OCI-LY1 (cell line): ENCODE measurements around the gene GTSE1.
A peak's percentile ranks its signal among the peaks of the same experiment; 100 is the strongest.

Source experiments
- H2AFZ ChIP-seq: fragments of 200-600 bp; sonication (generic), shearing (Covaris generic); 2 replicates; pipeline ENCODE4 v1.6.0; 2014; ENCODE audit warnings: antibody characterized with exemption, mild to moderate bottlenecking, low read length
- H3F3A ChIP-seq: fragments of 200-600 bp; sonication (generic), shearing (Covaris generic); 2 replicates; pipeline ENCODE4 v1.6.0; 2014; ENCODE audit warnings: mild to moderate bottlenecking, antibody characterized with exemption, low read length, moderate library complexity; ENCODE audit not compliant: insufficient read depth
- H3K27ac ChIP-seq: fragments of 200-600 bp; sonication (generic); 2 replicates; pipeline ENCODE4 v1.5.1; 2014; ENCODE audit warnings: low read length, mixed run types, mild to moderate bottlenecking, low read depth; ENCODE audit not compliant: poor library complexity, severe bottlenecking
- H3K27me3 ChIP-seq: fragments of 200-600 bp; sonication (generic); 2 replicates; pipeline ENCODE4 v1.6.0; 2014; ENCODE audit warnings: antibody characterized with exemption, mild to moderate bottlenecking, low read length, moderate library complexity; ENCODE audit not compliant: insufficient read depth
- H3K36me3 ChIP-seq: fragments of 200-600 bp; sonication (generic); 2 replicates; pipeline ENCODE4 v1.6.1; 2014; ENCODE audit warnings: mild to moderate bottlenecking, antibody characterized with exemption, low read length, moderate library complexity, mixed read lengths; ENCODE audit not compliant: insufficient read depth
- H3K4me1 ChIP-seq: fragments of 200-600 bp; sonication (generic); 2 replicates; pipeline ENCODE4 v1.5.1; 2014; ENCODE audit warnings: mild to moderate bottlenecking, low read length, moderate library complexity; ENCODE audit not compliant: insufficient read depth, severe bottlenecking
- H3K4me2 ChIP-seq: fragments of 200-600 bp; sonication (generic), shearing (Covaris generic); 2 replicates; pipeline ENCODE4 v1.6.1; 2014; ENCODE audit warnings: low read length
- H3K4me3 ChIP-seq: fragments of 200-600 bp; sonication (generic); 2 replicates; pipeline ENCODE4 v1.5.1; 2014; ENCODE audit warnings: low read length, low read depth, mild to moderate bottlenecking, mixed read lengths; ENCODE audit not compliant: poor library complexity, severe bottlenecking
- H3K79me2 ChIP-seq: fragments of 200-600 bp; shearing (Covaris generic); 2 replicates; pipeline ENCODE4 v1.6.1; 2016; ENCODE audit warnings: mixed run types, low read length, mixed read lengths; ENCODE audit not compliant: insufficient read depth
- H3K9ac ChIP-seq: fragments of 200-600 bp; sonication (generic), shearing (Covaris generic); 2 replicates; pipeline ENCODE4 v1.6.1; 2014; ENCODE audit warnings: mild to moderate bottlenecking, low read length, mixed read lengths
- H3K9me2 ChIP-seq: fragments of 200-600 bp; sonication (generic), shearing (Covaris generic); 2 replicates; pipeline ENCODE4 v1.6.1; 2014; ENCODE audit warnings: low read depth, mild to moderate bottlenecking, low read length, mixed read lengths
- H3K9me3 ChIP-seq: fragments of 200-600 bp; shearing (Covaris generic); 2 replicates; pipeline ENCODE4 v1.6.1; 2014; ENCODE audit warnings: low read length, mixed read lengths
- H4K20me1 ChIP-seq: fragments of 200-600 bp; sonication (generic), shearing (Covaris generic); 2 replicates; pipeline ENCODE4 v1.6.0; 2016; ENCODE audit warnings: mild to moderate bottlenecking, low read length; ENCODE audit not compliant: insufficient read depth
- EZH2 ChIP-seq: fragments of 200-600 bp; sonication (generic), shearing (Covaris generic); IDR thresholded peaks from 2 replicates; pipeline ENCODE4 v1.8.0; 2017; ENCODE audit warnings: borderline replicate concordance, mixed run types, mild to moderate bottlenecking, antibody characterized with exemption, low read length, moderate library complexity, mixed read lengths
- TF ChIP-seq, protein P1 (sequence below): fragments of 200-600 bp; sonication (generic), shearing (Covaris generic); IDR thresholded peaks from 2 replicates; pipeline ENCODE4 v1.5.1; 2017; ENCODE audit warnings: mild to moderate bottlenecking, antibody characterized with exemption, low read length, moderate library complexity, mixed read lengths

The GTSE1 gene

DNA sequence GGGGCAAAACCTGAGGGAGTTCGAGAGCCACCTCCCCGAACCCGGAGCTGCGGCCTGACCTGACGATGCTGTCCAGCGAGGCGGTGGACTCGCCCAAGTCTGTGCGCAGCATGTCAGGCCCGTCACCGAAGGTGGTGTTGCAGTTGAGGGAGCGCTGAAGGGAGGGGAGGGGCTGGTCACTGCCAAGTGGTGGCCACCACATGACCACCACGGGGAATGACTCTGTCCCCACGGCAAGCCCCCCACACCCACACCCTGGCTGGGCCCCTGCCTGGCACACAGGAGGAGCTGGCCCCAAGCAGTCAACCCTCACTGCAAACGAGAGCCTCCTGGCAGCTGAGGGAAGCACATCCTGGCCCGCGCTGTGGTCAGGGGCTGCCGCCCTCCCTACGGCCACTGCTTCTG, 69.7 kb downstream of the GTSE1 start:
- no peaks in the 10 kb centered on the region for H3K79me2 ChIP-seq
- H3K9ac ChIP-seq = no peak overlapping the region
- H3K27ac ChIP-seq = peak overlapping the region; percentile 41
- no peaks in the 10 kb centered on the region for H3K27me3 ChIP-seq
- TF ChIP-seq EZH2 = no peak
- TF ChIP-seq, protein P1, sequence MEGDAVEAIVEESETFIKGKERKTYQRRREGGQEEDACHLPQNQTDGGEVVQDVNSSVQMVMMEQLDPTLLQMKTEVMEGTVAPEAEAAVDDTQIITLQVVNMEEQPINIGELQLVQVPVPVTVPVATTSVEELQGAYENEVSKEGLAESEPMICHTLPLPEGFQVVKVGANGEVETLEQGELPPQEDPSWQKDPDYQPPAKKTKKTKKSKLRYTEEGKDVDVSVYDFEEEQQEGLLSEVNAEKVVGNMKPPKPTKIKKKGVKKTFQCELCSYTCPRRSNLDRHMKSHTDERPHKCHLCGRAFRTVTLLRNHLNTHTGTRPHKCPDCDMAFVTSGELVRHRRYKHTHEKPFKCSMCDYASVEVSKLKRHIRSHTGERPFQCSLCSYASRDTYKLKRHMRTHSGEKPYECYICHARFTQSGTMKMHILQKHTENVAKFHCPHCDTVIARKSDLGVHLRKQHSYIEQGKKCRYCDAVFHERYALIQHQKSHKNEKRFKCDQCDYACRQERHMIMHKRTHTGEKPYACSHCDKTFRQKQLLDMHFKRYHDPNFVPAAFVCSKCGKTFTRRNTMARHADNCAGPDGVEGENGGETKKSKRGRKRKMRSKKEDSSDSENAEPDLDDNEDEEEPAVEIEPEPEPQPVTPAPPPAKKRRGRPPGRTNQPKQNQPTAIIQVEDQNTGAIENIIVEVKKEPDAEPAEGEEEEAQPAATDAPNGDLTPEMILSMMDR = no peak
- no peaks in the 10 kb centered on the region for H3K9me2 ChIP-seq
- H3K4me1 ChIP-seq = peaks cover 30% of the 10 kb centered on the region
- no peaks in the 10 kb centered on the region; the same call in 1 of the 2 replicates for H3K36me3 ChIP-seq
- no peak overlapping the region for H3K4me3 ChIP-seq
- H3F3A ChIP-seq = no peaks in the 10 kb centered on the region
- no peak overlapping the region for H2AFZ ChIP-seq
- H3K4me2 ChIP-seq = no peak overlapping the region
- H4K20me1 ChIP-seq = no peaks in the 10 kb centered on the region
- no peaks in the 10 kb centered on the region for H3K9me3 ChIP-seq

DNA sequence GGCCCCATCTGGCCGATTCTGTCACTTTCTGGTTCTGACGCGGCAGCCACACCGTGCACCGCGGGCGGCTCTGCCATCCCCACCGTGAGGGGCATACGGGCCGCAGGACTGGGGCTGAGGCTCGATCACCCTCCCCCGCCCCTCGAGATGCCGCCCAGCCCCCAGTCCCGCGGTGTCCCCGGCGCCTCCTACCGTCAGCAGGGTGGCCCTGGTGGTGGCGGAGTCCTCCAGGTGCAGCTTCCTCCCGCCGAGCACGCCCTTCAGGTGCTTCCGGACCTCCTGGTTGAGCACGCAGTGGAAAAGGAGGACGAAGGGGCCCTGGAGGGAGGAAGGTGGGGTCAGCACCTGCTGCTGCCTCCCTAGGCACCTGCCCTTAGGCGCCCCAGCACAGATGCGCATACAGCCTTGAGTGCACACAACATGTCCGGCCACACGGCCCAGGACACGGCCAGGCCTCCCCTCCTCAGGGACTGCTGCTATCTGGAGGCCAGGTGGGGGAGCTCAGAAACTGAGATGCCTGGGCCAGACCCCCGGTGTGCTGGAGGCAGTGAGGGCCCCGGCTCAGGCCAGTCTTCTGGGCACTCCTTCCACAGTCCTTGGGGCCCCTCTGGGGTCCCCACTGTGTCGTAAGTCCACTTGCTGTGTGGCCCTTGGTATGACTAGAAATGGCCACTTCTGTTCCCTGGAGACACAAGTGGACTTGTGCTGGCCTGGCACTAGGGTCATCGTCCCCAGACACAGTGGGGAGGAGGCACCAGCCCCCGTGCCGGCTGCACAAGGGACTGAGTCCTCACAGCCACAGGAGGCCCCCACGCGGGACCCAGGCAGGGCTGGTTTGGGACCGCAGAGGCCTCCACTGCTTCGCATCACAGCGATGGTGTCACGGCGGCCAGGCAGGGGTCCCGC, 70.4 kb downstream of the GTSE1 start:
- Histone ChIP-seq H3K9ac (no peak overlapping the region; the same call in 1 of the 2 replicates), H3K9me2 (no peaks in the 10 kb centered on the region), H3K27ac (peak overlapping the region; percentile 53), H3K9me3 (no peaks in the 10 kb centered on the region), H4K20me1 (no peaks in the 10 kb centered on the region), H3F3A (no peaks in the 10 kb centered on the region), H3K4me2 (peak overlapping the region; percentile 46; the same call in 1 of the 2 replicates), H3K4me1 (peaks cover 26% of the 10 kb centered on the region), H3K27me3 (no peaks in the 10 kb centered on the region), H3K4me3 (peak overlapping the region; percentile 21), H3K79me2 (no peaks in the 10 kb centered on the region), H2AFZ (no peak overlapping the region), H3K36me3 (no peaks in the 10 kb centered on the region; the same call in 1 of the 2 replicates)
- no peak for TF ChIP-seq EZH2
- TF ChIP-seq, protein P1 = peak; percentile 33; the same call in 1 of the 2 replicates

DNA sequence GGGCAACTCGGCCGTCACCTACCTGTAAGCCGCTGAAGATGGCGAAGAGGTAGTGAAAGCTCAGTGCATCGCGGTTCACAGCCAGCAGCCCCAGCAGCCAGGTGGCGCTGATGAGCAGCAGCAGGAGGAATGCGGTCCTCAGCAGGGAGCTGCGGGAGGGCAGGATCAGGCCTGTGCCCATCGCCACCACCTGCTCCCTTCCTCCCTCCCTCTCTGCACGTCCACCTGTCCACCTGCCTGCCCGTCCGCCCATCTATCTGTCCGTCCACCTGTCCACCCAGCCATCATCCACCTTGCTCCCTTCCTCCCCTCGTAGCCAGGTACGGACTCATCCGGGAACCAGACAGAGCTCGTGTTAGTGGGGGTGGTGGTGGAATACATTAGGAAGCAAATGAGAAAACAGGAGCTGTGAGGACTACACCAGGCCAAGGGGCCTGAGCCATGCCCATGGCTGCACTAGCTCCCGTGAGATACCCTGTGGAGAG, 71.1 kb downstream of the GTSE1 start:
- H3K4me2 ChIP-seq = peak overlapping the region; percentile 46; the same call in 1 of the 2 replicates
- no peak for TF ChIP-seq EZH2
- TF ChIP-seq, protein P1 = peak; percentile 87
- no peaks in the 10 kb centered on the region; the same call in 1 of the 2 replicates for H3K36me3 ChIP-seq
- no peaks in the 10 kb centered on the region for H3F3A ChIP-seq
- H3K4me3 ChIP-seq = peak overlapping the region; percentile 21
- H3K9ac ChIP-seq = no peak overlapping the region; the same call in 1 of the 2 replicates
- no peaks in the 10 kb centered on the region for H3K27me3 ChIP-seq
- H3K27ac ChIP-seq = peak overlapping the region; percentile 53
- H2AFZ ChIP-seq = no peak overlapping the region
- peaks cover 19% of the 10 kb centered on the region for H3K4me1 ChIP-seq
- no peaks in the 10 kb centered on the region for H3K9me3 ChIP-seq
- H3K9me2 ChIP-seq = no peaks in the 10 kb centered on the region
- no peaks in the 10 kb centered on the region for H4K20me1 ChIP-seq
- no peaks in the 10 kb centered on the region for H3K79me2 ChIP-seq
